Mesodermal cell (in vitro differentiated cells): Measurements from ENCODE around the gene PCGF5.
"Not testable (repeated sequence)": the region's sequence is repeated elsewhere in the genome, so short reads cannot be mapped to it uniquely, and the experiment has no call there.

Experiments used
- H3K27ac ChIP-seq: 2 replicates; pipeline ENCODE4 v1.7.0; 2013; ENCODE audit warnings: mild to moderate bottlenecking, low read depth, low read length, moderate library complexity; ENCODE audit not compliant: severe bottlenecking
- H3K36me3 ChIP-seq: 2 replicates; pipeline ENCODE4 v1.7.1; 2013; ENCODE audit warnings: mild to moderate bottlenecking, low read length, moderate library complexity; ENCODE audit not compliant: control insufficient read depth, insufficient read depth
- H3K4me1 ChIP-seq: one replicate; pipeline ENCODE4 v1.7.1; 2013; ENCODE audit warnings: mild to moderate bottlenecking, low read length; ENCODE audit not compliant: insufficient read depth, control insufficient read depth, poor library complexity, severe bottlenecking
- H3K4me3 ChIP-seq: 2 replicates; pipeline ENCODE4 v1.7.0; 2013; ENCODE audit warnings: low read length, control low read depth, mild to moderate bottlenecking; ENCODE audit not compliant: insufficient read depth, poor library complexity, severe bottlenecking; ENCODE audit errors: extremely low read depth
- H3K9me3 ChIP-seq: 2 replicates; pipeline ENCODE4 v1.7.1; 2013; ENCODE audit warnings: mild to moderate bottlenecking, low read length, moderate library complexity; ENCODE audit not compliant: control insufficient read depth
- WGBS, 2 experiments: methylation state at CpG; one replicate each; pipeline ENCODE4 v1.1.5; 2013; ENCODE audit warnings: missing lambda C conversion rate in 2 of 2; ENCODE audit not compliant: insufficient coverage in 2 of 2; 5-methylcytosine and 5-hydroxymethylcytosine counted together

The PCGF5 gene

GRCh38 chr10:91307489-91307888, 87.0 kb downstream of the PCGF5 start:
- no CpG with 5 or more reads among the region's 1 CpG for WGBS, 2 experiments
- Histone ChIP-seq H3K9me3 (no peaks in the 10 kb centered on the region), H3K27ac (no peak overlapping the region), H3K4me3 (no peak overlapping the region), H3K4me1 (no peaks in the 10 kb centered on the region), H3K36me3 (no peaks in the 10 kb centered on the region)

- Histone ChIP-seq H3K9me3 (no peaks in the 10 kb centered on the region), H3K4me3 (no peak overlapping the region), H3K4me1 (peaks cover 9% of the 10 kb centered on the region), H3K36me3 (no peaks in the 10 kb centered on the region), H3K27ac (no peak overlapping the region)
- 83 to 92% methylated on average over 1 to 2 of the region's 3 CpGs for WGBS, 2 experiments
Measured at GRCh38 chr10:91309711-91310110, 89.2 kb downstream of the PCGF5 start.

- H3K36me3 ChIP-seq = no peaks in the 10 kb centered on the region
Measured at GRCh38 chr10:91311601-91312381, 91.3 kb downstream of the PCGF5 start.

GRCh38 chr10:91312382-91312733, 91.9 kb downstream of the PCGF5 start:
- WGBS, 2 experiments = 83 to 100% methylated on average over 1 to 2 of the region's 2 CpGs
- no peak overlapping the region for H3K4me3 ChIP-seq
- no peaks in the 10 kb centered on the region for H3K9me3 ChIP-seq
- no peak overlapping the region for H3K27ac ChIP-seq
- H3K36me3 ChIP-seq = no peaks in the 10 kb centered on the region
- peaks cover 9% of the 10 kb centered on the region for H3K4me1 ChIP-seq

More at GRCh38 chr10:91311601-91312381, 91.3 kb downstream of the PCGF5 start:
- Histone ChIP-seq H3K4me1 (peaks cover 9% of the 10 kb centered on the region), H3K9me3 (no peaks in the 10 kb centered on the region), H3K4me3 (no peak overlapping the region), H3K27ac (no peak overlapping the region)

GRCh38 chr10:91313796-91314485, 93.5 kb downstream of the PCGF5 start:
- peaks cover 9% of the 10 kb centered on the region for H3K4me1 ChIP-seq
- peaks cover 5% of the 10 kb centered on the region for H3K9me3 ChIP-seq
- WGBS, 2 experiments = 73 to 77% methylated on average over 4 of the region's 6 CpGs
- H3K36me3 ChIP-seq = no peaks in the 10 kb centered on the region
- H3K4me3 ChIP-seq = no peak overlapping the region
- peak overlapping the region; percentile 47 for H3K27ac ChIP-seq

GRCh38 chr10:91316486-91316885, 96.0 kb downstream of the PCGF5 start:
- 100% methylated on average over 1 of the region's 2 CpGs; no CpG with 5 or more reads in 1 of the 2 experiments for WGBS, 2 experiments
- H3K4me3 ChIP-seq = no peak overlapping the region
- no peaks in the 10 kb centered on the region for H3K36me3 ChIP-seq
- peaks cover 9% of the 10 kb centered on the region for H3K4me1 ChIP-seq
- peaks cover 5% of the 10 kb centered on the region for H3K9me3 ChIP-seq
- H3K27ac ChIP-seq = no peak overlapping the region

- peaks cover 9% of the 10 kb centered on the region for H3K4me1 ChIP-seq
- H3K27ac ChIP-seq = no peak overlapping the region
- H3K36me3 ChIP-seq = no peaks in the 10 kb centered on the region
- peaks cover 5% of the 10 kb centered on the region for H3K9me3 ChIP-seq
- H3K4me3 ChIP-seq = no peak overlapping the region
Measured at GRCh38 chr10:91317541-91317940, 97.1 kb downstream of the PCGF5 start.

- Histone ChIP-seq H3K36me3 (no peaks in the 10 kb centered on the region), H3K9me3 (peaks cover 5% of the 10 kb centered on the region), H3K4me1 (no peaks in the 10 kb centered on the region), H3K27ac (no peak overlapping the region), H3K4me3 (no peak overlapping the region)
- 81 to 100% methylated on average over 2 of the region's 4 CpGs for WGBS, 2 experiments
Measured at GRCh38 chr10:91319336-91319735, 98.9 kb downstream of the PCGF5 start.

- 92 to 99% methylated on average over 11 to 25 of the region's 44 CpGs for WGBS, 2 experiments
Measured at GRCh38 chr10:91323293-91323905, 102.9 kb downstream of the PCGF5 start.

GRCh38 chr10:91328320-91328984, 108.0 kb downstream of the PCGF5 start:
- no peaks in the 10 kb centered on the region for H3K36me3 ChIP-seq
- no peak overlapping the region for H3K27ac ChIP-seq
- 79 to 100% methylated on average over 1 to 3 of the region's 4 CpGs for WGBS, 2 experiments
- no peak overlapping the region for H3K4me3 ChIP-seq
- H3K4me1 ChIP-seq = no peaks in the 10 kb centered on the region
- H3K9me3 ChIP-seq = peaks cover 12% of the 10 kb centered on the region

More at GRCh38 chr10:91323293-91323905, 102.9 kb downstream of the PCGF5 start:
- H3K9me3 ChIP-seq, H3K4me3 ChIP-seq, H3K36me3 ChIP-seq, H3K4me1 ChIP-seq, H3K27ac ChIP-seq: not testable (repeated sequence)
